Peyer's patch (tissue), 4 donors: ENCODE measurements around the gene SUMO1.
"Not testable (repeated sequence)": the region's sequence is repeated elsewhere in the genome, so short reads cannot be mapped to it uniquely, and the experiment has no call there.

Experiments
- CTCF ChIP-seq, 6 experiments: fragments of 450-650 bp in 4 of 6; fragments of 200-600 bp in 2 of 6; sonication (generic) in 1 of 6; IDR thresholded peaks; one replicate each; pipeline ENCODE4 v1.5.1; 2017 to 2019; ENCODE audit warnings: antibody characterized with exemption in 6 of 6, mild to moderate bottlenecking in 3 of 6, moderate library complexity in 1 of 6
- POLR2A ChIP-seq, 2 donors: fragments of 450-650 bp; IDR thresholded peaks; one replicate each; pipeline ENCODE4 v1.5.1; 2017; ENCODE audit warnings: antibody characterized with exemption in 2 of 2, mild to moderate bottlenecking in 2 of 2, moderate library complexity in 2 of 2

- TF ChIP-seq CTCF, POLR2A (IDR thresholded peaks at IDR 0.05): not testable (repeated sequence)
Measured at GRCh38 chr2:202276078-202276720, 37.8 kb upstream of the SUMO1 start.
